Chondrocyte (in vitro differentiated cells): Measurements from ENCODE around the gene SLC38A1. TPM values are rescaled to one million over a fixed set of nuclear protein-coding genes. Genes with fewer than 3 reads are reported as not detected.

ENCODE experiments used
- DNase-seq: peaks from one replicate; pipeline ENCODE4 v3.0.0; 2021; ENCODE audit warnings: mixed read lengths, low spot score
- H3K27ac Mint-ChIP-seq: one replicate; pipeline ENCODE4 v1.8.0; 2021; ENCODE audit warnings: mild to moderate bottlenecking, moderate library complexity, mixed read lengths; ENCODE audit not compliant: unreplicated experiment
- H3K27me3 Mint-ChIP-seq: 2 replicates; pipeline ENCODE4 v1.8.0; 2021; ENCODE audit warnings: low read depth, mixed read lengths
- H3K36me3 Mint-ChIP-seq: 2 replicates; pipeline ENCODE4 v1.8.0; 2021; ENCODE audit warnings: low read depth, mixed read lengths
- H3K4me1 Mint-ChIP-seq: 2 replicates; pipeline ENCODE4 v1.8.0; 2021; ENCODE audit warnings: low read depth, mild to moderate bottlenecking, mixed read lengths
- H3K4me3 Mint-ChIP-seq: one replicate; pipeline ENCODE4 v1.8.0; 2021; ENCODE audit warnings: mild to moderate bottlenecking, moderate library complexity, mixed read lengths; ENCODE audit not compliant: unreplicated experiment
- H3K9me3 Mint-ChIP-seq: 2 replicates; pipeline ENCODE4 v1.8.0; 2021; ENCODE audit warnings: low read depth, mixed read lengths
- total RNA-seq: library from RNA; stranded (reverse); gene quantifications from 3 replicates; pipeline ENCODE4 v1.2.1, GENCODE V29; 2021
- TF ChIP-seq, protein P1 (sequence below): fragments of 200-600 bp; sonication (generic); IDR thresholded peaks from 2 replicates; pipeline ENCODE4 v1.5.0; 2021; ENCODE audit warnings: antibody characterized with exemption, mild to moderate bottlenecking, moderate library complexity

The SLC38A1 gene
- total RNA-seq, 1 donor from 2014 or later: 185 TPM

DNA sequence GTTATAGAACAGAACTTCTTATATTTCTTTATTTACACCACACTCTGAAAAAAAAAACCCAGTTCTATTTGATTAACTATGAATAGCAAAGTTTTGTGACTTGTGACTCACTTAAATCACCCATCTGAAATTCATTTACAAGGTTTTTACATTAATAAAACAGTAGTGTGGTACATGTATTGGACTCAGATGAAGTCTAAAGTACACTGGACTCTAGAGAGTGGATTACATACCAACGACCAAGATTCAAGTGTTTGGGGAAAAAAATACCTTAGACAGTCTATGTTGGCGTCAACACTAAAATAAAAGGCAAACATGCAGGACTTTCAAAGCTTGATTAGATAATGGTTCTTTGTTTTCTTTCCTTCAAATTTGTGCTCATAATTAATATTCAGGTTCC is 85.7 kb downstream of the SLC38A1 start:
- Mint-ChIP-seq H3K27ac (no peak overlapping the region), H3K27me3 (no peaks in the 10 kb centered on the region), H3K4me3 (no peak overlapping the region), H3K9me3 (no peaks in the 10 kb centered on the region), H3K4me1 (peaks cover 9% of the 10 kb centered on the region), H3K36me3 (peaks cover 7% of the 10 kb centered on the region)
- TF ChIP-seq, protein P1, sequence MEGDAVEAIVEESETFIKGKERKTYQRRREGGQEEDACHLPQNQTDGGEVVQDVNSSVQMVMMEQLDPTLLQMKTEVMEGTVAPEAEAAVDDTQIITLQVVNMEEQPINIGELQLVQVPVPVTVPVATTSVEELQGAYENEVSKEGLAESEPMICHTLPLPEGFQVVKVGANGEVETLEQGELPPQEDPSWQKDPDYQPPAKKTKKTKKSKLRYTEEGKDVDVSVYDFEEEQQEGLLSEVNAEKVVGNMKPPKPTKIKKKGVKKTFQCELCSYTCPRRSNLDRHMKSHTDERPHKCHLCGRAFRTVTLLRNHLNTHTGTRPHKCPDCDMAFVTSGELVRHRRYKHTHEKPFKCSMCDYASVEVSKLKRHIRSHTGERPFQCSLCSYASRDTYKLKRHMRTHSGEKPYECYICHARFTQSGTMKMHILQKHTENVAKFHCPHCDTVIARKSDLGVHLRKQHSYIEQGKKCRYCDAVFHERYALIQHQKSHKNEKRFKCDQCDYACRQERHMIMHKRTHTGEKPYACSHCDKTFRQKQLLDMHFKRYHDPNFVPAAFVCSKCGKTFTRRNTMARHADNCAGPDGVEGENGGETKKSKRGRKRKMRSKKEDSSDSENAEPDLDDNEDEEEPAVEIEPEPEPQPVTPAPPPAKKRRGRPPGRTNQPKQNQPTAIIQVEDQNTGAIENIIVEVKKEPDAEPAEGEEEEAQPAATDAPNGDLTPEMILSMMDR: no peak
- no peak for DNase-seq

- Mint-ChIP-seq H3K27ac (no peak overlapping the region), H3K36me3 (peaks cover 2% of the 10 kb centered on the region), H3K4me3 (no peak overlapping the region), H3K9me3 (no peaks in the 10 kb centered on the region), H3K27me3 (no peaks in the 10 kb centered on the region), H3K4me1 (no peaks in the 10 kb centered on the region)
- no peak for DNase-seq
- TF ChIP-seq, protein P1: no peak
Observed at GRCh38 chr12:46181465-46181864, 87.4 kb downstream of the SLC38A1 start.

DNA sequence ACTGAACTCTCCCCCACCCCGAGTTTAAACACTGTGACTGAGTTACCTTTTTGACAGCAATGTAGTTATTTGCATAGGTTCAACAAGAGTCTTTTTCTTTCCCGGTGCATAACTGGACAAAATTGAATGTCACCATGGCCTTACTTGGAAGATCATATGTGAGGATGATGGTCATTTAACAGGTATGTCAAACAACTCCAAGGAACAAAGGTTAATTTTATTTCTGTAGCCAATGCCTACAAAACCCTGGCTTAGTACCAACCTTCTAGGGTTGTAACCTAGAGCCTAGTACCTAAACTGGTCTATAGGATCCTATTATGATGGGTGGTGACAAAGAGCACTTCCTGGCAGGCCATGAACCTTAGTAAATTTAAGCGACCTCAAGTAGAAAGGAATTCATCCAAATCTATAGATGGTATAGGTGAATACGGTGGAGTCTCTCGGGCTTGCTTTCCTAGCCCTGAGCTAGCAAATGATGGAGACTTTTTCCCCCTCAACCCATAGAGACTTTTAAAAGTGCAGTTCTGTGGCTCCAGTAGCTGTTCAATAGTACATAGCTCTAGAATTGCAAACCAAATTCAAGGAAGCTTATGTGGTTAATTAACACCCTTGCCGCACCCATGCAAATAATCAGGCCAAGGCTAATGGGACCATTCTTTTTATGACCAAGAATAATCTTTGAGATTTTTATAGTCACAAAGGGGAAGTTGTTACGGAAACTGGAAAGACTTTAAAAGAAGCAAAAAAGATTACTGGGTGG is 89.0 kb downstream of the SLC38A1 start:
- TF ChIP-seq, protein P1: no peak
- Mint-ChIP-seq H3K4me1 (no peaks in the 10 kb centered on the region), H3K27ac (no peak overlapping the region), H3K9me3 (no peaks in the 10 kb centered on the region), H3K36me3 (peaks cover 2% of the 10 kb centered on the region), H3K4me3 (no peak overlapping the region), H3K27me3 (no peaks in the 10 kb centered on the region)
- DNase-seq: no peak

DNA sequence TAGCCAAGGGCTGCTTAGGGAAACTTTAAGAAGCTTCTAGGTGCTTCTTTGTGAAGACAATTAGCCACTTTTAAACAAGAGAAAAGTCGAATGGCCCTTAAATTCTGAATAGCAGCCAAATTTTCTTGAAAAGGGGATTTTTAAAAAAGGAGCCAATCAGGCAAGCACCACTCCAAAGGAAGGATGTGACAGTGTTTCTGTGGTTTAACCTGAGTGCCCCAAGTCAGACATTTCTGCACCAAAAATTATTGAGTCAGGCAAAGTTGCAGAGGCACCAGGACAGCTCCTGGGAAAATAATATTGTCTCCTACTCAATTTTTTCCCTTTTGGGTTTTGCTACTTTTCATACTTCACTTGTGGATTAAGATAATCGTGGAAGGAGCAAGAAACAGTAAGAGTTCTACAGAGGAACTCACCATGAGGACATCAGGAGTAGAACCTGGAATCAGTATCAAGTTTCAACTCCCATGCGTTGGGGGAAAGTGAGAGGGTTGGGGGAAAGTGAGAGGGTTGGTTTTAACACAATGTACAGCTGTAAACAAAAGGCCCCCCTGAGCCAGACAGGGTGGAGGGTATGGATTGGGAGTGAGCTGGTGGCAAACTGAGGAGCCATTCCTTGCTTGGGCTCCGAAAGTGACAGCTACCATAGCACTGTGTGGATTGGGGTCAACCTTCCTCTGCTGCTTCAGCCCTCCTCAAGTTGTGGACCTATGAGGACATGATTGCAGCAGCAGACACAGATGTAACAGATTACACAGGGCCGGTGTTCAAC is 90.8 kb downstream of the SLC38A1 start:
- DNase-seq: no peak
- Mint-ChIP-seq H3K27ac (no peak overlapping the region), H3K4me1 (no peaks in the 10 kb centered on the region), H3K36me3 (no peaks in the 10 kb centered on the region), H3K9me3 (no peaks in the 10 kb centered on the region), H3K27me3 (no peaks in the 10 kb centered on the region), H3K4me3 (no peak overlapping the region)
- TF ChIP-seq, protein P1: no peak

GRCh38 chr12:46177025-46177424 is 91.8 kb downstream of the SLC38A1 start:
- TF ChIP-seq, protein P1: no peak
- no peaks in the 10 kb centered on the region for H3K9me3 Mint-ChIP-seq
- H3K27ac Mint-ChIP-seq: no peak overlapping the region
- H3K27me3 Mint-ChIP-seq: no peaks in the 10 kb centered on the region
- H3K4me1 Mint-ChIP-seq: no peaks in the 10 kb centered on the region
- H3K4me3 Mint-ChIP-seq: no peak overlapping the region
- DNase-seq: no peak
- no peaks in the 10 kb centered on the region for H3K36me3 Mint-ChIP-seq
